Stimulated activated CD8-positive, alpha-beta memory T cell treated with anti-CD3 and anti-CD28 coated beads, Interleukin-12 subunit alpha, Interleukin-12 subunit beta, amount 100 ng/mL, for 1 hour (primary cell): ENCODE results near the gene LANCL1.

ENCODE experiments used
- DNase-seq: peaks from one replicate; pipeline ENCODE4 v3.0.0-alpha.2; 2020; ENCODE audit warnings: low read depth

LANCL1 gene, protein sequence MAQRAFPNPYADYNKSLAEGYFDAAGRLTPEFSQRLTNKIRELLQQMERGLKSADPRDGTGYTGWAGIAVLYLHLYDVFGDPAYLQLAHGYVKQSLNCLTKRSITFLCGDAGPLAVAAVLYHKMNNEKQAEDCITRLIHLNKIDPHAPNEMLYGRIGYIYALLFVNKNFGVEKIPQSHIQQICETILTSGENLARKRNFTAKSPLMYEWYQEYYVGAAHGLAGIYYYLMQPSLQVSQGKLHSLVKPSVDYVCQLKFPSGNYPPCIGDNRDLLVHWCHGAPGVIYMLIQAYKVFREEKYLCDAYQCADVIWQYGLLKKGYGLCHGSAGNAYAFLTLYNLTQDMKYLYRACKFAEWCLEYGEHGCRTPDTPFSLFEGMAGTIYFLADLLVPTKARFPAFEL

DNA sequence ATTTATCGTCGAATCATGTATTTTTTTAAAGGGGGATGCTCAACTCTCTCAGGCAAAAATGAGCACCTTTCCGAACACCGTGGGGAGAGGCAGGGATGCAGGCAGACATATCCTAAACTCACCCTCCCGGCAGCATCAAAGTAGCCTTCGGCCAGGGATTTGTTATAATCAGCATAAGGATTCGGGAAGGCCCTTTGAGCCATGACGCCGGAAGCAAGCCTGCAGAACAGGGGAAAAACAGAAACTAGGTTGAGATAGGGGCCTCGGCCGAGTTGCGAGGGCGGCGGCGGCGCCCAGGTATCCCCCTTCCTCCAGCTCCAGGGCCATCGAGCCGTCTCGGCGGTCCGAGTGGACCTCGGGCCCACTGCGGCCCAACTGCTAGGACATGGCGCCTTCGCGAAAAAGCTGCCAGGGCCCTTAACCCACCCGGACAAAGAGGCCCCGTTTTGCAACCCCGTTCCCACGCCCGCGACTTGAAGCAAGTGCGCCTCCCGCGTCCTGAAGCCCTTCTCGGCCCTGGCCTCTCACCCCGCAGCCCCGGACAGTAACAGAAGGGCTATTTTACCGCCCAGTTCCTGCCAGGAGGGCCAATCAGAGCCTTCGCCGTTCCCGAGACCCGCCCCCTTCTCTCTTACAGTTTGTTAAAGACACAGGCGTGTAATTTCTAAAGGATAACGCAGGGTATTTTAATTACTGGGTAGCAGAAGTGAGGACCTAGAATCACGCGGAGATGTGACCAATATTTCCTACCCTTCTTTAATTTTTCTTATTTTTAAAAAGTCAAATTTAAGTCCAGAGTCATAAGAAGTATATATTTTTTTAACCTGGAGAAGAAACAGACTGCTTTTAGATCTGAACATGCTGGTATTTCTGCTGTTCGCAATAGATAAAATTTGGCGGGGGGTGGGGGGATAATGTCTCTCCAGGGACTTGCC, at the start of gene LANCL1:
LANCL1 (minus strand) TSS at position 566 of the 935 bp plus-strand sequence; CDS start at position 203, 363 bp downstream.
- DNase-seq = peak; percentile 68

DNA sequence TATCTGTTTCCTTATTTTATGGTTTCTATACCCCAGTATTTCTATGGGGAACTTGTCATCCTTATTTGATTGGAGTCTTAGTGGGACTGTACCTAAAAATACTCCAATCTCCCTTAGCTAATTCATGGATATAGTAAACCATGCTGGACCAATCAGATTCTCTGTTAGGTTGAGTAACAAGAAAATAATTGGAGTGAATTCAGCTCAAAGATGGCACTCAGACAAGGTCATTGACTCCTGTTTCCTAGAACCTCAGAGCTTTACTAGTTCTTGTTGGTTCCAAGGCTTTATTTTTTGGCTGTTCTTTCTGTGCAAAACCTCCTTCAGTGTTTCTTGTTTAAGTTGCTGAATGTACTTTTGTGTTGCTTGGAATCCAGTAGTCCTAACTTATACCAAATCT, 48.0 kb upstream of the LANCL1 start:
- no peak for DNase-seq

DNA sequence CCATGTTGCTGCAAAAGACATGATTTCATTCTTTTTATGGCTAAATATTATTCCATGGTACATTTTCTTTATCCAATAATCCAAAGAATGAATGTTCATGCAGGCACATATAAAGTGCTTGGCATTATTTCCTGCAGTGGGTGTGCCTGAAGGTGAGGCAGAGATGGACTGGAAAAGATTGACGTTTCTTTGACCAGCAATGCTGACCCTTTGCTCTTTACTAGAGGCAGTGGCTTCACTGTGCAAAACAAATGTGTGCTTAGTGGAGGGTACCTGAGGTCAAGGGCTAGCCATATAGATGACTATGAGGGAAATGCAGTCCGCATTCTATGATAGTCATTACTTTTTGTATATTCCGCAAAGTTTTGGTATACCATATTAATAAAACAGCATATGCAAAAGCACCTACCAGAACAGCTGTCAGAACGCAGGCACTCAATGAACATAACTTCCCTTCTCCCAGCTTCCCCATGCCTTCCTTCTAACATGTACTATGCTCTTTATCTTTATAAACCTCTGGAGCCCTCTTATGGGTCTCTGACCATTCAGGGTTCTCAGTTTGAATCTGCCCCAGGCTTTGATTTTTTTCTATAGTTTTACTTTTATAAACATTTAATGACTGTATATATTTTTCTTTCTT, 47.2 kb upstream of the LANCL1 start:
- DNase-seq = no peak

DNA sequence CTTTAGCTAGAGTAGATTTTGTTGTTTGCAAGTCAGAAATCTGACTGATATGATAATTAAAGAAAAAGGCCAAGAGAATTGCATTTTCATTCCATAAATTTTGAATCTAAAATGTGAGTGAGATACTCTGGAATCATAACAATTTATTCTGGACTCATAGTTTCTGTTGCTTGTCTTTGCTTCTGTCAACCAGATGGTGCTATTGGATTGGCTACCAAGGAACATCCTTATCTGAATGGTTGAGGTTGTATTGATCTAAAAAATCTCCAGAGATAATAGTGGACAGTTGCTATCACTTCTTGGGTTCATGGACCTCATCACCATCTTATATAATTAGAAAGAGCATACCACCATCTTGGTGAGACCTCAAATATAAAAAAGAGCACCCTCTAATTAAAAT, 45.8 kb upstream of the LANCL1 start:
- DNase-seq = no peak

DNA sequence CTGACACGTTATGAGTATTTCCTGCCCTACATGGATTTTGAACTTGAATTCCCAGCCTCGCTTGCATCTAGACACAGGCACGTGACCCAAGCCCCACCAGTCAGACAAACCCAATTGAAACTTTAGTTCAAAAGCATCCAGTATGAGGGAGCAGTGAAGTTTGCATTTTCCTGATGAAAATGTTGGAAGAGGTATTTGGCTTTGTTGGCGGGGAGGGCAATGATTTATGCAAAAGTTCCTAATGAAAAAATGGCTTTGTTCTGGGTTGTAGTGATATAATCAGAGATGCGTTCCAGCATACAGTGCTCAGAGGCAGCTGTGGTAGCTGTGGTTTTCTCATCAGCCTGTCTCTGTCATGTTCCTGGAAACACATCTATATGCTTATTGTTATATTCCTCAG, 43.0 kb upstream of the LANCL1 start:
- DNase-seq = no peak

DNA sequence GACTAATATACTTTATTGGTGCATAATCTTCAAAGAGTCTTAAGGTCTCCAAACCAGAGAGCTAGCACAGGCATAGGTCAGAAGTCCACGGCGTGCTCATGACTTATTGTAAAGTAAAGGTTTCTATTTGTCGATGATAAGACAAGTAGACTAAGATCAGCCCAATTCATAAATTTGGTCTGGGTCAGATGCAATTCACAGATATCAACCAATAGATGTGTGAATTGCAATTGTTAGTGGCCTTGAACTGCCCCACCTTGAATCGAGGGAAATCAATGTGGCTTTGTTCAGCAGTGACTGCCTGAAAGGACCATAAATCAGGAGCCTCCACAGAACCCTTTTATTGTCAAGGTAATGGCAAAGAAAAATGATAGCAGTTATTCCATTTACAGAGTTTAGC, 40.7 kb upstream of the LANCL1 start:
- no peak for DNase-seq

DNA sequence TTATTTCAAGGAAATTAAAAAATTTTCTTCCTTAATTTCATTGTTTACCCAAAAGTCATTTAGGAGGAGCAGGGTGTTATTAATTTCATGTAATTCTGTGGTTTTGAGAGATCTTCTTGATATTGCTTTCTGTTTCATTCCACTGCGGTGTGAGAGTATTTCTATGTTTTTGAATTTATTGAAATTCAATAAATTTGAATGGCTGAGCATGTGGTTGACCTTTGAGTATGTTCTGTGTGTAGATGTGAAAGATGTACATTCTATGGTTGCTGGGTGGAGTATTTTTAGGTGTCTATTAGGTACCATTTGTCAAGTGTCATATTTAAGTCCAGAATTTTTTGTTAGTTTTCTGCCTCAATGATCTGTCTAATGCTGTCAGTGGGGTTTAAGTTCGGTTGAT, 39.4 kb upstream of the LANCL1 start:
- no peak for DNase-seq

DNA sequence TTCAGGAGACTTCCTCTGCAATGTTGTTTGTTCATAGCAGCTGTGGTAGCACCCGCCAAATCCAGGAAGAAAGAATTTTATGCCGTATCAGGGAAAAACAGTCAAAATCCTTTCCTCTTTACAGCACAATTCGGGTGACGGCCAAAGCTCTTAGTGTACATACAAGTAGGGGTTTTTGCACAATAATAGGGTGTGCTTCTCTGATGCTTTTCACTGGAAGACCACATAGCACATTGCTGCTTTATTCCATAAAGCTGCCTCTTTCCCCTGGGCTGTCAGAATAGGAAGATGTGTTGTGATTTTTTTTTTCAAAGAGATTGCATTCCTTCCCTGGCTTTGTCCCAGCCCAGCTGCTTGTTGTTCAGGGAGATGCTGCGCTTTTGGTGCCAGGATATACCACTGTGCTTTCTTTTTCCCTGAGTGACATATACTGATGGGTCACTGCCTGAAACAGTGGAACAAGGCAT, 27.2 kb upstream of the LANCL1 start:
- no peak for DNase-seq

DNA sequence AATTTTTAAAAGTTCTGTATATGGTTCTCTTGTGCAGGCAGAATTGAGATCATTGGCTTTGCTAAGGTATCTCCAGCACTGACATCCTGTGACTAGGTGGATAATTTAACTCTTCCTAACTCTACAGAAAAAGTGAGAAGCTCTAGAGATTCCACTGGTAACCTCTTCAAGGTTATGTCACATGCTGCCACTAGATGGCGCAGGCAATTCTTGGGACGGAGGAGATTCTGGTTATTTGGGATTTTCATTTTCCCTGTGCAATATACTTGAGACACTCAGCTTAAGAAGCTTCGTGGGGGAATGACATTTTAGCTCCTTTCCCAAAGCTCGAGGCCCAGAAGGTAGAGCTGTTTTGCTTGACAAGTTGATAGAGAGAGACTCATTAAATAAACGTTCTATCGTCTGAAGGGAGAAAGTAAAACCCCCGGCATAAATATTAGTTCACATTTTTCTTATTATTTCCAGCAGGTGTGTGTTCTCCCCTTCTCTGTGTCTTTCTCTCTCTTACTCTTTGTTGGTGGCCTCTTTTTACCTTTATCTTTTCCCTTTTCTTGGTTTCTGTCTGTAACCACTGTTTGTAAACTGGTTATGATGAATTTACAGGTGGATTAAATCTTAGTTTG, 26.6 kb upstream of the LANCL1 start:
- peak; percentile 19 for DNase-seq

DNA sequence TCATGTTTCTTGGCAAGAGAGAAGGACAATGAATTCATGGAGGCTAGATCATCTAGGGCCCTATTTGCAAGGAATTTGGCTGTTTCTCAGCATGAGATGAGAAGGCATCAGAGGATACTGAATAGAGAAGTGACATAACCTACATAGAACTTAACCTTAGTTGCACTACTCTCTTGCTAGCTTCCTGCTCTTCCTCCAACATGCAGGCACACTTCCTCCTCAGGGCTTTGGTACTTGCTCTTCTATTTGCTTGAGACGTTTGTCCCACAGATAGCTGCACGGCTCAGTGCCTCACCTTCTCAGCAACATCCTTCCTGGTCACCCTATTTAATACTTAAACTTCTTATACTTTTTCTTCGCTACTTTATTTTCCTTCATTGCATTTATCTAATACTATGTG, 20.0 kb upstream of the LANCL1 start:
- no peak for DNase-seq

DNA sequence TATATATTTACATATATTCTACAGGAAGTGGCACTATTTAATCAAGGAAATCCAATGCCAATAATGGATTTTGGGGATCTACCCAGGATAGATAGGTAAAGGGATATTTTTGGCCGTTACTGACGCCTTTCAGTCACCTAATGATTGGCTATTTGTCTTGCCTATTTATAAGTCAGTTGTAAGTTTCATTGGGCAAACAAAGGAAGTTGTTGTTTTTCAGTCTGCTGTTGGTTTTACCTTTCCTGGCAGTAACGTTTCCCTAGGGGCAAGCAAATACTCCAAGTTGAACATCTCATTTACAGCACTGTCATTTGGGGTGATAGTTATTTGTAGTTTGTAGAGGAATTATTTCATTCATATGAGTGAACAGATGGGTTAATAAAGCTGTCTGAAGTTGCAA, 17.0 kb upstream of the LANCL1 start:
- no peak for DNase-seq

DNA sequence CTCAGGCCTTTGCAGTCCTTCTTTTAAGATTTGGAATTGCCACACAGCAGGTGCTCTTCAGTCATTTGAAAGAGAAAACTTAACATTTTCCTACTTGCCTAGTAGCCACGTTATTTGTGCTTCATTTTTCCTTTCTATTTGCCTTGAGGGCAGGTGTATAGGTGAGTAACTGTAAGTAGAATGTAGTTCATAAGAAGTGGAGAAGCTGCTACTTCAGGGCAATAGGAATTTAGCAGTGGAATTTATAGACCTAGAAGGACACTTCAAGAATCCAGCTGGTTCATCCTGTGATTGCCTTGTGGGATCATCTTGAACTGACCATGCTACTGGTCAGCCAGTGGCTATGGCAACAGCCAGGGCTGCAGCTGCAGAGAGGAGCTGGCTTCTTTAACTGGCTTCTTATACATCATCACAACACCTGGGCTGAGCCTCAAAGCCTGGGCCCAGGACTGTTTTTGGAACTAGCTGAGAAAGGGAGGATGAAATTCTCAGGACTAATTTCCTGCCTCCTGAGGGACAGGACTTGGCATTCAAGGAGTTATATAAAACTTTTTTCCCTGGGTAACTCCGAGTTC, 5.1 kb upstream of the LANCL1 start:
- DNase-seq = no peak

DNA sequence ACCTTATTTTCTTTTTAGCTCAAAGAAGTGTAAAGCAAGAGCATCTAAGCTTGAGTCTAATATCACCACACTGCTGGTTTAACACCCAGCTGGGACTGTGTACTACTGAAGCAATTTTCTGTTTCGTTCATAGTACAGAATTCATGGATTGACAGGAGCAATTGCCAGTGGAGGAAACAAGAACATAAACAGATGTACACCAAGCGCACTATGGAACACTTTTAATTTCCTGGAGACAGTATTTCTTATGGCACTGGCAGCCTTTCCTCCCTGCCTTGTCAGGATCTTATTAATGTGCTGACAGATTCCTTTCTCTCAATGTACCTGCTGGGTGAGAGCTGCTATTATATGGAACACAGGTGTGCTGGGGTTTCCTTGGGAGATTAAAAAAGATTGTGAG, 4.2 kb upstream of the LANCL1 start:
- no peak for DNase-seq

DNA sequence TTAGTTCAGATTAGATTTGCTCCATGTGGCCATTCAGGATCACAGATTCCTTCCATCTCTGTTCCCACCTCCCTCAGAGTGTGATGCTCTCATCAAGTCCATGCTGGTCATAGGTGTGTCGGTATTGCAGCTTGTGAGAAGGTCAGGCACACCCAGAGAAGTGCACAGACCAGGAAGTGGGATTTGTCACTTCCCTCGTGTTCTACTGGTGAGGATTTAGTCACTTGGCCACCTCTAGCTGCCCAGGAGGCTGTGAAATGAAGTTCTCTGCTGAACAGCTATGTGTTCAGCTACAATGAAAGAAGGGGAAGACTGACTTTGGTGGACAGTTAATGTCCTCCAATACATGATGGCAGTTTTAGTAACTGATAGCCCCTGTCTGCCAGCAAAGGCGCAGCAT, 3.5 kb upstream of the LANCL1 start:
- no peak for DNase-seq

DNA sequence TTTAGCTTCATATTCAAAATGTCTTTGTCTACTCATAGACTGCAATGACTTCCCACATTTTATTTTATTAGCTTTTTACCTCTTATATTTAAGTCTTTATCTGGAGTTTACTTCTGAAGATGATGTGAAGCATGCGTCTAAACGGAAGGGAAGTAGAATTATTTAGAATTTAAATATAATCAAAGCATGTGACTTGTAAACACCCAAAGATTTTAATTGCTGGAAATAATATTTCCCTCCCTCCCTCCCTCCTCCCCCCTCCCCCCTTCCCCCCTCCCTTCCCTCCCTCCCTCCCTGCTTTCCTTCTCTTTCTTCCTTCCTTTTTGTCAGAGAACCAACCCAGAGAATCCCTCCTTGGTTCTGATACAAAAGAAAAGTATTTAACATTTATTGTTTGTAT, 2.1 kb upstream of the LANCL1 start:
- no peak for DNase-seq

DNA sequence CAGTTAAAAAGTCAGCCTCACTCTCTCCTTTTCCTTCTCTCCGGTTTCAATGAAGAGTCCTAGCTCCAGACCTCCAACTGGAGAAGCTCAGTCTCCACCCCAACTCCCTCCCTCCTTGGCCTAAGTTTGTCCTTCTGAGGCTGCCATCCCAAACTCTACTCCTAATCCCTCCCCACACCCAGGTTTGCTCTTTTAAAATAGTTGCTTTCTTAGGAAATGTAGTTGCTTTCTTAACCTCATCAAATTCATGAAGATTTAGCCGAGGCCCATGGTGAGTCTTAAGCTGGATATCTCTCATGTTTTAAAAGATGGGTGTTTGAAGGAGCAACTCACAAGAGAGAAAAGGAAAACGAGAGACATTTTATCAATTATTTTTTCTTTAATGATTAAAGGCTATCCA, 937 bp upstream of the LANCL1 start:
- DNase-seq = no peak

DNA sequence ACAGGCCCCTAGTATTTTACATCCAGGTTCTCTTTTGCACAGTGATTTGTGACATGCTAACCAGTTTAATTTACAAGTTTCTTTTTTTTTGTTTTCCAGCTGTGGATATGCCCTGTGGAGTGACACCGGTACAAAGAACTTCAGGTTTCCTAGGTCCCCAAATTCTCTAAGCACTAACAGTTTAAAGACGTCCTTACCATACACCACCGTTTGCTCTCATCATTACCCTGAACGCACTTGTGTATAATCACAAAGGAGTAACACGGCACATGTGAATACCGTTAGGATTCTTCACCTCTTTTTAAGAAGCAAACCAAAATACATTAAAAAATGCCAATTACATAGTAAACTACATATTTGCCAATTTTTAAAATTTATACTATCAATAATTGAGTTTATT, 853 bp downstream of the LANCL1 start:
- no peak for DNase-seq

DNA sequence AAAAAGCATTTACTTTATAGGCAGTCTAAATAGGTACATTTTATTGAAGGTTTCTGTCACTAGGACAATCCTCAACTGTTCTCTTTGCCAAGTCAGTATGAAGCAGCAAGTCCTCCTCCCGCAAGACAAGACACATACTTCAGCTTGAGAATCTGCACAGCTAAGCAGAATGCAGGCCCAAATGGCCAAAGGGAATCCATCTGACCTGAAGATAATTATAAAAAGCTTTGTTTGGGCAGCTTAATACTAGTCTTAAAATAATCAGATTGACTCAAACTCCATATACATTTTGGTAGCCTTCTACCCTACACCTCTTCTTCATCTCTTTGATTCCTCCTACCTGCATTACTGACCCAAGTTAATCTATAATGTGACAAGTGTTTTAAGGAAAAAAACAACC, 1.8 kb downstream of the LANCL1 start:
- DNase-seq = no peak

DNA sequence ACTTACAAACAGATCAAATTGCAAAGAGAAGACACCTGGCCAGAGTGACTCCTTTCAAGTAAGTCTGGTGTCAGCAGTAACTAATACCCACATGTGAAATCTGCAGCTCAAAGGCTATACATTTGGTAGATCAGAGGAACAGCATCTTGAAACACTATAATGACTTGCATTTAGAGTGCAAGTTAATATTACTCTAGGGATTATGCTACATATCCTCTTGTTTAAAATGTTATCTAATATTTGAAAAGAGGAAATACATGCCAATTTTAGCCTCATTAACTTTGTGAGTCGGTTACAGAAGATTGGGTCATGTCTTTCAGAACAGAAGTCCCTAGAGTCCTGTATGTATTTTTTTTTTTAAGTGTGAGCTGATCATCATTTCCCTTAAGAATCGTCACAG, 15.2 kb downstream of the LANCL1 start:
- no peak for DNase-seq

DNA sequence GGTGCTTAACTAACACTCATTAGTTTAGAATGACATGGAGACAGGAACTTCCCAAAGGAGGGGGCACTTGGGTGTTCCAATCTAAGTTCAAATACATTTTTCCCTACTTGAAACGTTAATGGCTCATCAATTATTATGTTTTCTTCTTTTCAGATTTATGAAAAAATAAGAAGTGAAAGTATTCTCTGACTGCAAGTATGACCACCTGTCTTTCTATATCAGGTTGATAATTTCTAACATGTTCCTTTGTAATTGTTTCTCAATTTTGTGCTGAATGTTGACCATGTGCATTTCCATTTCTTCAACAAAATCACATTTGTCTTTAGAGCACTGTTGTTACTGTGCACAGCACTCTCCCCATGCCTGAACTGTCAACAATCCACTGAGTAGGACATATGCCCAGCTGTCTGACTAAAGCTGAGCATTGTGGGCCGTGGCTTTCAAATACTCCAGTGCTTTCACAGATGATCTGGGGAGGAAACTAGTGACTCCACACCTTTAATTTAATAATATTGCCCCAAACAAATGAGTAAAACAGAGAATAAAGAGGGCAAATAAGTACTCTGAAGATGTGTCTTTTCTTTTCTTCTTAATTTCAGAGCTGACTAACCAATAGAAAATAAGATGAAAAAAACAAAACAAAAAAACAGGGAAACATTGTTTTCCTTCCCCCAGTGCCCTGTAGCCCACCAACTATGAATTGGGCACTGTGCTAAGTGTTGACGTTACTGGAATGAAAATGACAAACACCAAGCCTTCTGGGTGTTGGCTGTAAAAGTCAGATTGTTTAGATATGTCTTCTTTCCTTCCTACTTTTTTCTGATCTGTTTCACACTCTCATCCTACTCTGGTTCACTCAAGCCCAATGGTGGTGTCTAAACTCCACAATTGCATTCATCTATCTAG, 16.0 kb downstream of the LANCL1 start:
- DNase-seq = no peak

DNA sequence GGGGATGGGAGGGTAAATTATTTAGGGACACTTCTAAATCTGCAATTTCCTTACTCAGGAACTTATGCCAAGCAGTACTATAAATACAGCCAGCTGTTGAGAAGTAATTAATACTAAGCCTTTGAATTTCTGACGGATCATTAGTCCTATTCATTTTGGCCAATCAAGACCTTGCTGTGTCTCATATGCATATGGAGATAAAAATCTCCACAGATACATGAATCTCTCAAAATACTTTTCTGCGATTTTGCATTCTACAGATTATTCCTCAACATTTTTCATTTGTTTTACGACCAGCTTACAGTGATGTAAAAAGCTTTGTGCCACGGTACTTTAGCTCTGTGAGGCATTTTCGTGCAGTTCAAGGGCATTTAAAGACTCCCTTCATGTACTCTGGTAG, 16.7 kb downstream of the LANCL1 start:
- DNase-seq = no peak
